ENCODE data around the gene NEK4. TPM values are rescaled to one million over a fixed set of nuclear protein-coding genes. Genes with fewer than 3 reads are reported as not detected.
A peak's percentile ranks its signal among the peaks of the same experiment; 100 is the strongest.

NEK4 gene
- polyA plus RNA-seq (2013): 7.5 and 7.7 TPM in 2 replicates

DNA sequence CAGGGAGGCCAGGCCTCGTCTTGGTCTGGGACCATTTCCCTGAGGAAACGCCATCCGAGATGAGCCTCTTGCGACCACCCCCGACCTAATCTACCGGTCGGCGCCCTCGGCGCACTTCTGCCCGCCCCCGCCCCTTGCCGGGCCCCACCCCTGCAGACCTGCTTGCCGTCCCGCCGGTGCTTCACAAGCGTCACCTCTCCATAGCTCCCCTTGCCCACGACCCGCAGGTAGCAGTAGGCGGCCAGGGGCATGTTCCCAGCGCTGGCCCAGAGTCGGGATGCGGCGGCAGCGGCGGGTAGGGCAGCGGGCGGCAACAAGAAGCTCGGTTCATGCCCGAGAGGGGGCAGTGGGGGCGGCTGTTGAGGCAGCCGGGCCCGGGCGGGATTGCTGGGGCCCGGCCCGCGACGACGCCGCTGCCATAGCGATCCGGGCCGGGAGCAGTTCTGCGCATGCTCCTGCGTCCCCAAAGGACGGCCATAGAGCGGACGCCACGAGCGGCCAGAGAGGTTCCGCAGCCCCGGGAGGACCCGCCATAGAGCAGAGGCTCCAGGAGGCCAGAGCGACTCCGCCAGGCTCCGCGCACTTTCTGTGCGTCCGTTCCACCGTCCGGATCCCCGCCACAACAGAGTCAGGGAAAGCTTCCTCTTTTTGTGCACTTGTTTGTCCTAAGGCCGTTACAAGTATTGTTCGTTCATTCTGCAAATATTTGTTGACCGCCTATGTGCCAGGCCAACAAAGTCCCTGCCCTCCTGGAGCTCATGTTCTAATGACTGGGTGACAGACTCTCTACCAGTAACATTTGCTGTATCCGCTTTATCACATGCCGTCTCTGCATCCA is at the start of gene NEK4:
TSS of gene NEK4 (minus strand) at position 445 of the 838 bp plus-strand sequence. CDS start at position 251, 194 bp downstream.
- peak; percentile 83 to 93 for DNase-seq
- Histone ChIP-seq H3K14ac (ENCODE audit: low read length) (peak within 1 kb of the TSS; percentile 99), H3K4me3 (ENCODE audit: low read depth, low read length) (peak within 1 kb of the TSS; percentile 95), H3K4me2 (ENCODE audit: low read length) (peak within 1 kb of the TSS; percentile 83), H2BK120ac (ENCODE audit: insufficient read depth, low read length, poor library complexity) (peak within 1 kb of the TSS; percentile 91), H2AK5ac (ENCODE audit: low read length) (no peak within 1 kb of the TSS), H3K27ac (ENCODE audit: low read depth, low read length) (peak within 1 kb of the TSS; percentile 51), H3K18ac (ENCODE audit: low read length) (peak within 1 kb of the TSS; percentile 87), H3K9me3 (ENCODE audit: insufficient read depth, low read depth, low read length) (no peaks in the 10 kb centered on the region), H4K91ac (ENCODE audit: low read depth, low read length) (peak within 1 kb of the TSS; percentile 81), H3K23ac (ENCODE audit: low read length) (no peak within 1 kb of the TSS), H2BK12ac (ENCODE audit: low read length) (no peak within 1 kb of the TSS), H4K12ac (ENCODE audit: low read depth, low read length) (peak within 1 kb of the TSS; percentile 98), H3K27me3 (ENCODE audit: insufficient read depth, low read length) (no peaks in the 10 kb centered on the region), H3K4me1 (ENCODE audit: control insufficient read depth in 1 of 2, insufficient read depth in 2 of 2, low read length in 2 of 2) (peaks cover 2 to 4% of the 10 kb centered on the region in 2 experiments), H3K79me1 (ENCODE audit: low read length) (peaks cover 4% of the 10 kb centered on the region), H2BK5ac (ENCODE audit: low read depth, low read length, poor library complexity) (no peak within 1 kb of the TSS), H3K4ac (ENCODE audit: low read depth, low read length) (peak within 1 kb of the TSS; percentile 96), H3K79me2 (ENCODE audit: control insufficient read depth, insufficient read depth, low read length, poor library complexity) (peaks cover 5% of the 10 kb centered on the region), H2AFZ (ENCODE audit: insufficient read depth, low read length, poor library complexity) (peak within 1 kb of the TSS; percentile 98), H3K9ac (ENCODE audit: low read length) (peak within 1 kb of the TSS; percentile 89), H4K8ac (ENCODE audit: low read depth, low read length) (peak within 1 kb of the TSS; percentile 96), H3K36me3 (ENCODE audit: control insufficient read depth in 1 of 2, insufficient read depth in 2 of 2, low read length in 2 of 2) (peaks cover 7 to 11% of the 10 kb centered on the region in 2 experiments)
- WGBS (ENCODE audit: extremely low coverage, insufficient coverage, insufficient read length): no CpG with 5 or more reads among the region's 67 CpGs

- Histone ChIP-seq H2BK5ac (ENCODE audit: low read depth, low read length, poor library complexity) (no peak overlapping the region), H2AFZ (ENCODE audit: insufficient read depth, low read length, poor library complexity) (no peak overlapping the region), H4K91ac (ENCODE audit: low read depth, low read length) (no peak overlapping the region), H3K18ac (ENCODE audit: low read length) (no peak overlapping the region), H4K12ac (ENCODE audit: low read depth, low read length) (no peak overlapping the region), H2AK5ac (ENCODE audit: low read length) (no peak overlapping the region), H3K4me1 (ENCODE audit: control insufficient read depth in 1 of 2, insufficient read depth in 2 of 2, low read length in 2 of 2) (peaks cover 0 to 7% of the 10 kb centered on the region in 2 experiments), H3K23ac (ENCODE audit: low read length) (no peak overlapping the region), H3K27ac (ENCODE audit: low read depth, low read length) (no peak overlapping the region), H3K36me3 (ENCODE audit: control insufficient read depth in 1 of 2, insufficient read depth in 2 of 2, low read length in 2 of 2) (no peaks in the 10 kb centered on the region), H3K4me3 (ENCODE audit: low read depth, low read length) (no peak overlapping the region), H3K27me3 (ENCODE audit: insufficient read depth, low read length) (no peaks in the 10 kb centered on the region), H3K9me3 (ENCODE audit: insufficient read depth, low read depth, low read length) (peaks cover 5% of the 10 kb centered on the region), H3K79me1 (ENCODE audit: low read length) (no peaks in the 10 kb centered on the region), H3K4ac (ENCODE audit: low read depth, low read length) (no peak overlapping the region), H3K4me2 (ENCODE audit: low read length) (no peak overlapping the region), H2BK12ac (ENCODE audit: low read length) (no peak overlapping the region), H3K79me2 (ENCODE audit: control insufficient read depth, insufficient read depth, low read length, poor library complexity) (no peaks in the 10 kb centered on the region), H3K14ac (ENCODE audit: low read length) (no peak overlapping the region), H2BK120ac (ENCODE audit: insufficient read depth, low read length, poor library complexity) (no peak overlapping the region), H3K9ac (ENCODE audit: low read length) (no peak overlapping the region), H4K8ac (ENCODE audit: low read depth, low read length) (no peak overlapping the region)
- peak; percentile 57 for DNase-seq
- WGBS (ENCODE audit: extremely low coverage, insufficient coverage, insufficient read length): no CpG with 5 or more reads among the region's 2 CpGs
Observed at GRCh38 chr3:52819936-52820335, 49.2 kb upstream of the NEK4 start.

DNA sequence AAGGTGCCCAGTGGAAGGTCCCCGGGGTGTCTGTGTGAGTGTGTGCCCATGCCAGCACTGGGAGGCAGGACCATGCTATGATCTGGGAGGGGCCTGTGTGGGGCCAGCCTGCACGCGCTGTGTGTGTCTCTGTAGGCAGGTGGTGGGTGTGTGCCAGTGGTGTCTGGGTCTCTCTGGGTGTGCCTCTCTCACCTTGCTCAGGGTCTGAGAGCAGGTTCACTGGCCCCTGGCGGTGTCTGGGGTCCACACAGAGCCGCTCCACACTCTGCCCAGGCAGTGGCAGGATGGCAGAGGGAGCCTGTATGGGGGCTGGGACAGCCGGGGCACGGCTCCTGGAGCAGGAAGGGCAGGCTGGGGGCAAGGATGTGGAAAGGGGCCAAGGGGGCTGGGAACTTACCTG is 47.1 kb upstream of the NEK4 start:
- no peak overlapping the region for H3K4me2 ChIP-seq (ENCODE audit: low read length)
- no peak overlapping the region for H3K18ac ChIP-seq (ENCODE audit: low read length)
- no peak overlapping the region for H3K4ac ChIP-seq (ENCODE audit: low read depth, low read length)
- no peaks in the 10 kb centered on the region for H3K79me2 ChIP-seq (ENCODE audit: control insufficient read depth, insufficient read depth, low read length, poor library complexity)
- DNase-seq: no peak
- no peaks in the 10 kb centered on the region for H3K79me1 ChIP-seq (ENCODE audit: low read length)
- H3K36me3 ChIP-seq (ENCODE audit: control insufficient read depth in 1 of 2, insufficient read depth in 2 of 2, low read length in 2 of 2): no peaks in the 10 kb centered on the region
- H3K4me1 ChIP-seq (ENCODE audit: control insufficient read depth in 1 of 2, insufficient read depth in 2 of 2, low read length in 2 of 2): no peaks in the 10 kb centered on the region
- no peaks in the 10 kb centered on the region for H3K27me3 ChIP-seq (ENCODE audit: insufficient read depth, low read length)
- H3K14ac ChIP-seq (ENCODE audit: low read length): no peak overlapping the region
- no peak overlapping the region for H4K12ac ChIP-seq (ENCODE audit: low read depth, low read length)
- no peak overlapping the region for H3K4me3 ChIP-seq (ENCODE audit: low read depth, low read length)
- no peak overlapping the region for H3K23ac ChIP-seq (ENCODE audit: low read length)
- H4K8ac ChIP-seq (ENCODE audit: low read depth, low read length): no peak overlapping the region
- H3K9me3 ChIP-seq (ENCODE audit: insufficient read depth, low read depth, low read length): peaks cover 2% of the 10 kb centered on the region
- no peak overlapping the region for H2AK5ac ChIP-seq (ENCODE audit: low read length)
- H2BK5ac ChIP-seq (ENCODE audit: low read depth, low read length, poor library complexity): no peak overlapping the region
- WGBS (ENCODE audit: extremely low coverage, insufficient coverage, insufficient read length): no CpG with 5 or more reads among the region's 7 CpGs
- H4K91ac ChIP-seq (ENCODE audit: low read depth, low read length): no peak overlapping the region
- H3K27ac ChIP-seq (ENCODE audit: low read depth, low read length): no peak overlapping the region
- no peak overlapping the region for H2BK12ac ChIP-seq (ENCODE audit: low read length)
- H3K9ac ChIP-seq (ENCODE audit: low read length): no peak overlapping the region
- H2BK120ac ChIP-seq (ENCODE audit: insufficient read depth, low read length, poor library complexity): no peak overlapping the region
- H2AFZ ChIP-seq (ENCODE audit: insufficient read depth, low read length, poor library complexity): no peak overlapping the region

- H4K12ac ChIP-seq (ENCODE audit: low read depth, low read length): no peak overlapping the region
- H4K91ac ChIP-seq (ENCODE audit: low read depth, low read length): no peak overlapping the region
- no peak overlapping the region for H2BK5ac ChIP-seq (ENCODE audit: low read depth, low read length, poor library complexity)
- H3K14ac ChIP-seq (ENCODE audit: low read length): no peak overlapping the region
- no peak overlapping the region for H2AK5ac ChIP-seq (ENCODE audit: low read length)
- no peak overlapping the region for H4K8ac ChIP-seq (ENCODE audit: low read depth, low read length)
- WGBS (ENCODE audit: extremely low coverage, insufficient coverage, insufficient read length): no CpG with 5 or more reads among the region's 10 CpGs
- no peak overlapping the region for H3K4me2 ChIP-seq (ENCODE audit: low read length)
- H2BK120ac ChIP-seq (ENCODE audit: insufficient read depth, low read length, poor library complexity): no peak overlapping the region
- no peak overlapping the region for H2BK12ac ChIP-seq (ENCODE audit: low read length)
- no peak overlapping the region for H2AFZ ChIP-seq (ENCODE audit: insufficient read depth, low read length, poor library complexity)
- no peaks in the 10 kb centered on the region for H3K27me3 ChIP-seq (ENCODE audit: insufficient read depth, low read length)
- H3K9me3 ChIP-seq (ENCODE audit: insufficient read depth, low read depth, low read length): peaks cover 2% of the 10 kb centered on the region
- H3K9ac ChIP-seq (ENCODE audit: low read length): no peak overlapping the region
- no peak overlapping the region for H3K4ac ChIP-seq (ENCODE audit: low read depth, low read length)
- H3K79me1 ChIP-seq (ENCODE audit: low read length): no peaks in the 10 kb centered on the region
- no peak overlapping the region for H3K18ac ChIP-seq (ENCODE audit: low read length)
- peak; percentile 68 to 81 for DNase-seq
- no peak overlapping the region for H3K23ac ChIP-seq (ENCODE audit: low read length)
- no peaks in the 10 kb centered on the region for H3K36me3 ChIP-seq (ENCODE audit: control insufficient read depth in 1 of 2, insufficient read depth in 2 of 2, low read length in 2 of 2)
- H3K27ac ChIP-seq (ENCODE audit: low read depth, low read length): no peak overlapping the region
- no peak overlapping the region for H3K4me3 ChIP-seq (ENCODE audit: low read depth, low read length)
- no peaks in the 10 kb centered on the region for H3K79me2 ChIP-seq (ENCODE audit: control insufficient read depth, insufficient read depth, low read length, poor library complexity)
- H3K4me1 ChIP-seq (ENCODE audit: control insufficient read depth in 1 of 2, insufficient read depth in 2 of 2, low read length in 2 of 2): no peaks in the 10 kb centered on the region
Observed at GRCh38 chr3:52817221-52817620, 46.5 kb upstream of the NEK4 start.
